SK-N-SH treated with all-trans-retinoic acid at 6 μM for 48 hours (cell line): ENCODE results near the gene FRMD8.

ENCODE experiments used
- ATAC-seq: fragments of 200-7000 bp; cut with Tn5 transposase; 3 replicates; pipeline ENCODE4 v1.9.1; 2020; ENCODE audit warnings: mild to moderate bottlenecking, moderate library complexity
- ARNTL ChIP-seq: fragments of 450-650 bp; formaldehyde crosslinking; IDR thresholded peaks from 2 replicates; pipeline ENCODE4 v1.5.0; 2020; ENCODE audit warnings: low read depth, mild to moderate bottlenecking, moderate library complexity, borderline replicate concordance
- BACH2 ChIP-seq: fragments of 250-450 bp; sonication (Bioruptor Pico); IDR thresholded peaks from 2 replicates; pipeline ENCODE4 v1.9.0; 2021; ENCODE audit warnings: mild to moderate bottlenecking, borderline replicate concordance
- CSDC2 ChIP-seq: fragments of 250-450 bp; sonication (Bioruptor Pico); IDR thresholded peaks from 2 replicates; pipeline ENCODE4 v1.5.0; 2020; ENCODE audit warnings: mild to moderate bottlenecking, moderate library complexity
- ESRRG ChIP-seq: fragments of 250-450 bp; sonication (Bioruptor Pico); IDR thresholded peaks from 2 replicates; pipeline ENCODE4 v1.6.1; 2021; ENCODE audit warnings: mild to moderate bottlenecking
- OSR1 ChIP-seq: fragments of 250-450 bp; sonication (Bioruptor Pico); IDR thresholded peaks from 2 replicates; pipeline ENCODE4 v1.8.0; 2022; ENCODE audit warnings: moderate library complexity, mild to moderate bottlenecking, inconsistent platforms
- PPARA ChIP-seq: fragments of 250-450 bp; sonication (Bioruptor Pico); IDR thresholded peaks from 2 replicates; pipeline ENCODE4 v1.5.0; 2020; ENCODE audit warnings: mild to moderate bottlenecking, borderline replicate concordance
- RARB ChIP-seq: fragments of 250-450 bp; sonication (Bioruptor Pico); IDR thresholded peaks from 2 replicates; pipeline ENCODE4 v1.8.0; 2021; ENCODE audit warnings: mild to moderate bottlenecking, moderate library complexity
- TCF4 ChIP-seq: fragments of 250-450 bp; sonication (Bioruptor Pico); IDR thresholded peaks from 2 replicates; pipeline ENCODE4 v1.8.0; 2021; ENCODE audit warnings: mild to moderate bottlenecking, moderate library complexity, borderline replicate concordance
- ZFP30 ChIP-seq: fragments of 450-650 bp; formaldehyde crosslinking; IDR thresholded peaks from 2 replicates; pipeline ENCODE4 v1.5.0; 2022; ENCODE audit warnings: mild to moderate bottlenecking, moderate library complexity
- ZNF565 ChIP-seq: fragments of 450-650 bp; formaldehyde crosslinking; conservative IDR thresholded peaks from 2 replicates; pipeline ENCODE4 v1.5.0; 2020; ENCODE audit warnings: low read depth, mild to moderate bottlenecking, moderate library complexity
- ZNF70 ChIP-seq: fragments of 450-650 bp; formaldehyde crosslinking; IDR thresholded peaks from 2 replicates; pipeline ENCODE4 v1.5.0; 2020; ENCODE audit warnings: mild to moderate bottlenecking, moderate library complexity
- ZNF8 ChIP-seq: fragments of 450-650 bp; formaldehyde crosslinking; IDR thresholded peaks from 2 replicates; pipeline ENCODE4 v1.5.0; 2020; ENCODE audit warnings: mild to moderate bottlenecking, moderate library complexity
- TF ChIP-seq, protein P1 (sequence below): fragments of 250-450 bp; sonication (Bioruptor Pico); IDR thresholded peaks from 2 replicates; pipeline ENCODE4 v1.5.0; 2020; ENCODE audit warnings: mild to moderate bottlenecking, moderate library complexity
- TF ChIP-seq, protein P2 (sequence below): fragments of 250-450 bp; sonication (Bioruptor Pico); IDR thresholded peaks from 2 replicates; pipeline ENCODE4 v1.8.0; 2021; ENCODE audit warnings: low read depth, mild to moderate bottlenecking, moderate library complexity, borderline replicate concordance
- TF ChIP-seq, protein P3 (sequence below): fragments of 250-450 bp; sonication (Bioruptor Pico); IDR thresholded peaks from 2 replicates; pipeline ENCODE4 v1.5.1; 2020; ENCODE audit warnings: low read depth, mild to moderate bottlenecking, moderate library complexity
- TF ChIP-seq, protein P4 (sequence below): fragments of 250-450 bp; sonication (Bioruptor Pico); IDR thresholded peaks from 2 replicates; pipeline ENCODE4 v1.8.0; 2020; ENCODE audit warnings: mild to moderate bottlenecking, moderate library complexity, borderline replicate concordance

Gene FRMD8

DNA sequence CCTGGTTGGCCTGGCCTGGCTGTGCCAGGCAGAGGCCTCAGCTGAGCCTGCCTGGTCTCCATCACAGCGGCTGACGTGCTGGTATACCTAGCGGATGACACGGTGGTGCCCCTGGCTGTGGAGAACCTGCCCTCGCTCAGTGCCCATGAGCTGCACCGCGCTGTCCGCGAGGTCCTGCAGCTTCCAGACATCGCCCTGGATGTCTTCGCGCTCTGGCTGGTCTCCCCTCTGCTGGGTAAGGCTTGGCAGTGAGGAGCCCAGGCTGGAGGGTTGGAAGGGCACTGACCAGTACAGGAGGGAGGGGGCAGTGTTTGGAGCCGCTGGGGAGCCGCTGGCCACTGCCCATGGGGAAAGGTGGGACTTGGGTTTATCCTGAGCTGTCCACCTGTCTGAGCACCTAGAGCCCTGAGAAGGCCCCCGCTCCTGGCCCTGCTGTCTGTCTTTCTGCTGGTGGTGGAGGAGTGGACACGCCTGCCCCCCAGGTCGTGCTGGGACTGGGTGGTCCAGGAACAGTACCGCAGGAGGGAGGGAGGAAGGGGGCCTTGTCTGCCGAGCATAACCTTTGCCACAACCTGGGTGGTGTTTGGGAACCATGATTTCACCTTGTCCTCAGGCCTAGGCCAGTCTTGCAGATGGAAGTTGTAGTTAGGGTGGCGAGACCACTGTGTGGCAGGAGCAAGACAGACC, 3.0 kb downstream of the FRMD8 start:
- no peak for TF ChIP-seq ESRRG
- TF ChIP-seq, protein P1, sequence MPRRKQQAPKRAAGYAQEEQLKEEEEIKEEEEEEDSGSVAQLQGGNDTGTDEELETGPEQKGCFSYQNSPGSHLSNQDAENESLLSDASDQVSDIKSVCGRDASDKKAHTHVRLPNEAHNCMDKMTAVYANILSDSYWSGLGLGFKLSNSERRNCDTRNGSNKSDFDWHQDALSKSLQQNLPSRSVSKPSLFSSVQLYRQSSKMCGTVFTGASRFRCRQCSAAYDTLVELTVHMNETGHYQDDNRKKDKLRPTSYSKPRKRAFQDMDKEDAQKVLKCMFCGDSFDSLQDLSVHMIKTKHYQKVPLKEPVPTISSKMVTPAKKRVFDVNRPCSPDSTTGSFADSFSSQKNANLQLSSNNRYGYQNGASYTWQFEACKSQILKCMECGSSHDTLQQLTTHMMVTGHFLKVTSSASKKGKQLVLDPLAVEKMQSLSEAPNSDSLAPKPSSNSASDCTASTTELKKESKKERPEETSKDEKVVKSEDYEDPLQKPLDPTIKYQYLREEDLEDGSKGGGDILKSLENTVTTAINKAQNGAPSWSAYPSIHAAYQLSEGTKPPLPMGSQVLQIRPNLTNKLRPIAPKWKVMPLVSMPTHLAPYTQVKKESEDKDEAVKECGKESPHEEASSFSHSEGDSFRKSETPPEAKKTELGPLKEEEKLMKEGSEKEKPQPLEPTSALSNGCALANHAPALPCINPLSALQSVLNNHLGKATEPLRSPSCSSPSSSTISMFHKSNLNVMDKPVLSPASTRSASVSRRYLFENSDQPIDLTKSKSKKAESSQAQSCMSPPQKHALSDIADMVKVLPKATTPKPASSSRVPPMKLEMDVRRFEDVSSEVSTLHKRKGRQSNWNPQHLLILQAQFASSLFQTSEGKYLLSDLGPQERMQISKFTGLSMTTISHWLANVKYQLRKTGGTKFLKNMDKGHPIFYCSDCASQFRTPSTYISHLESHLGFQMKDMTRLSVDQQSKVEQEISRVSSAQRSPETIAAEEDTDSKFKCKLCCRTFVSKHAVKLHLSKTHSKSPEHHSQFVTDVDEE (CRISPR knock-in tag): no peak
- TF ChIP-seq OSR1 (CRISPR knock-in tag): no peak
- no peak for TF ChIP-seq RARB
- no peak for TF ChIP-seq ZFP30 (CRISPR knock-in tag)
- TF ChIP-seq, protein P2, sequence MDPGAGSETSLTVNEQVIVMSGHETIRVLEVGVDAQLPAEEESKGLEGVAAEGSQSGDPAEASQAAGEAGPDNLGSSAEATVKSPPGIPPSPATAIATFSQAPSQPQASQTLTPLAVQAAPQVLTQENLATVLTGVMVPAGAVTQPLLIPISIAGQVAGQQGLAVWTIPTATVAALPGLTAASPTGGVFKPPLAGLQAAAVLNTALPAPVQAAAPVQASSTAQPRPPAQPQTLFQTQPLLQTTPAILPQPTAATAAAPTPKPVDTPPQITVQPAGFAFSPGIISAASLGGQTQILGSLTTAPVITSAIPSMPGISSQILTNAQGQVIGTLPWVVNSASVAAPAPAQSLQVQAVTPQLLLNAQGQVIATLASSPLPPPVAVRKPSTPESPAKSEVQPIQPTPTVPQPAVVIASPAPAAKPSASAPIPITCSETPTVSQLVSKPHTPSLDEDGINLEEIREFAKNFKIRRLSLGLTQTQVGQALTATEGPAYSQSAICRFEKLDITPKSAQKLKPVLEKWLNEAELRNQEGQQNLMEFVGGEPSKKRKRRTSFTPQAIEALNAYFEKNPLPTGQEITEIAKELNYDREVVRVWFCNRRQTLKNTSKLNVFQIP: no peak
- TF ChIP-seq TCF4: no peak
- TF ChIP-seq, protein P3, sequence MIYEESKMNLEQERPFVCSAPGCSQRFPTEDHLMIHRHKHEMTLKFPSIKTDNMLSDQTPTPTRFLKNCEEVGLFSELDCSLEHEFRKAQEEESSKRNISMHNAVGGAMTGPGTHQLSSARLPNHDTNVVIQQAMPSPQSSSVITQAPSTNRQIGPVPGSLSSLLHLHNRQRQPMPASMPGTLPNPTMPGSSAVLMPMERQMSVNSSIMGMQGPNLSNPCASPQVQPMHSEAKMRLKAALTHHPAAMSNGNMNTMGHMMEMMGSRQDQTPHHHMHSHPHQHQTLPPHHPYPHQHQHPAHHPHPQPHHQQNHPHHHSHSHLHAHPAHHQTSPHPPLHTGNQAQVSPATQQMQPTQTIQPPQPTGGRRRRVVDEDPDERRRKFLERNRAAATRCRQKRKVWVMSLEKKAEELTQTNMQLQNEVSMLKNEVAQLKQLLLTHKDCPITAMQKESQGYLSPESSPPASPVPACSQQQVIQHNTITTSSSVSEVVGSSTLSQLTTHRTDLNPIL (CRISPR knock-in tag): no peak
- TF ChIP-seq ARNTL: no peak
- no peak for TF ChIP-seq BACH2 (CRISPR knock-in tag)
- TF ChIP-seq, all 23 proteins: peak for 0
- ATAC-seq: no peak

DNA sequence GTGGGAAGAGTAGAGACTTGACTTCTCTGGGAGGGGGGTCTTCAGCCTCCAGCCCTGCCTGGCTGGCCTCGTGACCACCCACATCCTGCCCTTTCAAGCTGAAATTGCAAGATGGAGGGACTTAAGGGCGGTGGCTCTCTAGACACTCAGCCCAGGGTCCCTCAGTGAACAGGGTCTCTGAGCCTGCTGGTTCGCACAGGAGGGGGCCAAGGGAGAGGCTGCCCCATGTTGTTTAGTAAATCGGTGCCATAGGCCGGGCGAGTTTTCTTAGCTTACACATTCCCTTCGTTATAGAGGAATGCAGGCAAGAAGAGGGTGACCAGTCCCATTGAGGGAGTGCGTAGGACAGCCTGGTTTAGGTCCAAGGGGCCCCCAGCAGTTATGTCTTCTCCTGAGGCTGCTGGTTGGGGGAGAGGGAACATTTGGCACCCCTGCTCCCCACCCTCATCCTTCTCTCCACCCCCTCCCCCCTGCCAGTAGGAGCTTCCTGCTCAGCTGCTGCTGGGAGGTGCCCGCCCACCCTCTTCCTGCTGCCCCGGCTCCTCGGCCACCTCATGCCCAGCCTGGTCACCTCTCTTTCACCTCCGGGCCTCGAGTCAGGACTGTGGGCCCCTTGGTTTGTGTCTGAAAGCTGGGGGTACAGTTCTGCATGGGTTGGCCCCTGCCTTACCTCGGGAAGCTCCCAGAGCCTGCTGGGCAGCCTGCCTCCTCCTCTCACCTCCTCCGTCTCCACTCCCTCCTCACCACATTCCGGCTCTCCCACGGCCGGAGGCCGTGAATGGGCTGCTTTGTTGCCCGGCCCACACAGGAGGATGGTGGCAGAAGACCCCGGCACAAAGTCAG, 3.9 kb downstream of the FRMD8 start:
- TF ChIP-seq BACH2 (CRISPR knock-in tag) (no peak), PPARA (no peak), ARNTL (no peak), CSDC2 (CRISPR knock-in tag) (no peak)
- 0 out of 3 replicates have a peak, but pooled peaks have one; percentile 2 for ATAC-seq

DNA sequence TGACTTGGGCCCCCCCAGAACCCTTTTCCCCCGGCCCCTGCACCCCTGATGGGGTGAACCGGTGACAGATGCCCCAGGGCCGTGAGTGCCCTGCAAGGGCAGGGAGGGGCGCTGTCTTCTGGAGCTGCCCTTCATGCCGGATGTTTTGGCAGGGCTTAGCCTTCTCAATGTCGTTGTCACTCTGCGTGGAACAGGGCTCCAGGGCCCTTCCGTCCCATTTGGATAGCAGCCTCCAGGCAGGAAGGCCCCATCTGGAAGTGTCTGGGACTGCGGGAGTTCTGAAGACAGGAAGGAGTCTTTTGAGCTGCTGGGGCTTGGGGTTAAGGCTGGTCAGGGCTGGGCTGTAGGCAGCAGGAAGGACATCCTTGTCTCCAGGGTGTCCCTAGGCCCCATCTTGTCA, 4.6 kb downstream of the FRMD8 start:
- peak; percentile 28 for ATAC-seq
- TF ChIP-seq OSR1 (CRISPR knock-in tag): no peak

DNA sequence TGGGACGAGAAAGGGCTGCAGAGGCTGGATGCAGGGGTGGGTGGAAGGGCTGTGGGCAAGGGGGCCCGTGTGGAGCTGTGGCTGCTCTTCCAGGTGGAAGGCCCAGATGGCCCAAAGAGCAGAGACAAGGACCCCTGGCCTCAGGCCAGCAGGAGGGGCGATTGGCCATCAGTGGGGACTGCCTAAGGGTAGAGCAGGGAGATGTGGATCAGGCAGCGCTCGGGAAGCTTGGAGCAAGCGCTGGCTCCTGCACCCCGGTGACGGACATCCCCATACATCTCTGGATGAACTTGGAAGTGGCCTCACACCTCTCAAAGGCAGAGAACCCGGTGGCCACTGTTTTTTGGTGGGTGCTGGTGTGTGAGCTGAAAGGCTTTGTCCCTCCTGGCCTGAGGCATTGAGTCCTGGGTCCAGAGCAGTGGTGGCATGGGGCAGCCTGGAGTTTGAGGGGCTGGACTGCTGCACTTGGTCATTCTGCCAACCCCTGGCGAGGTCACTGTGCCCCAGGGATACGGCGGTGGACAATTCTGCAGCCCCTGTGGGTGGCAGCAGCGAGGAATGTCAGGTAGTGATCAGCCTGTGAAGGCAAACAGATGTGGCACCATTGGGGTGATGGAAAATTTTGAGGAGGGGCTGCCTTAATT, 5.9 kb downstream of the FRMD8 start:
- no peak for ATAC-seq
- TF ChIP-seq, protein P4, sequence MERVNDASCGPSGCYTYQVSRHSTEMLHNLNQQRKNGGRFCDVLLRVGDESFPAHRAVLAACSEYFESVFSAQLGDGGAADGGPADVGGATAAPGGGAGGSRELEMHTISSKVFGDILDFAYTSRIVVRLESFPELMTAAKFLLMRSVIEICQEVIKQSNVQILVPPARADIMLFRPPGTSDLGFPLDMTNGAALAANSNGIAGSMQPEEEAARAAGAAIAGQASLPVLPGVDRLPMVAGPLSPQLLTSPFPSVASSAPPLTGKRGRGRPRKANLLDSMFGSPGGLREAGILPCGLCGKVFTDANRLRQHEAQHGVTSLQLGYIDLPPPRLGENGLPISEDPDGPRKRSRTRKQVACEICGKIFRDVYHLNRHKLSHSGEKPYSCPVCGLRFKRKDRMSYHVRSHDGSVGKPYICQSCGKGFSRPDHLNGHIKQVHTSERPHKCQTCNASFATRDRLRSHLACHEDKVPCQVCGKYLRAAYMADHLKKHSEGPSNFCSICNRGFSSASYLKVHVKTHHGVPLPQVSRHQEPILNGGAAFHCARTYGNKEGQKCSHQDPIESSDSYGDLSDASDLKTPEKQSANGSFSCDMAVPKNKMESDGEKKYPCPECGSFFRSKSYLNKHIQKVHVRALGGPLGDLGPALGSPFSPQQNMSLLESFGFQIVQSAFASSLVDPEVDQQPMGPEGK (CRISPR knock-in tag): no peak
- TF ChIP-seq CSDC2 (CRISPR knock-in tag) (no peak), OSR1 (CRISPR knock-in tag) (no peak), ZNF8 (CRISPR knock-in tag) (no peak), ZNF565 (CRISPR knock-in tag) (no peak), ZNF70 (no peak), ZFP30 (CRISPR knock-in tag) (no peak)
- TF ChIP-seq, protein P3 (CRISPR knock-in tag): no peak
